GM18520 (cell line): ENCODE data around the gene ARHGAP24.

ENCODE experiments used
- ATAC-seq: cut with Tn5 transposase; IDR thresholded peaks from one replicate; pipeline ENCODE4 v1.9.1; 2021; ENCODE audit not compliant: unreplicated experiment

The ARHGAP24 gene

DNA sequence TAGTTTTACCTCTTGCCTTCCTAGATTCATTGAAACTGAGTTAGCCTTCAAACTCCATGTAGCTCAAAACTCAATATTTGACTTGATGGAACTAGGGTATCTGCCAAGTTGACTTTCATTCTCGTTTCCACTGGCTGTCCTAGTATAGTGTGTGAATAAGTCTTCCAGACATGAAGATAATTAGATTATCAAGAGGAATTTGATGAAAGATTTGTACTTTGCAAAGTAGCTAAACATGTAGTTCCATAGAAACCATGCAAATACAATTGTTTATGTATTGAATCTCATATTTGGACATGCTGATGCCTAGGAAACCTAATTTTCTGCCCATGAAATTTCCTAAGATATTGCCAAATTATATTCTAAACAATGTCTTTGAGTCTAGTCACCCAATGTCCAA is 297.5 kb downstream of the ARHGAP24 start:
- no peak for ATAC-seq

GRCh38 chr4:85773372-85773771 is 298.4 kb downstream of the ARHGAP24 start:
- ATAC-seq = no peak

GRCh38 chr4:85774000-85774399 is 299.1 kb downstream of the ARHGAP24 start:
- ATAC-seq = no peak

- no peak for ATAC-seq
Observed at GRCh38 chr4:85774489-85774888, 299.5 kb downstream of the ARHGAP24 start.

GRCh38 chr4:85776096-85776495 is 301.1 kb downstream of the ARHGAP24 start:
- no peak for ATAC-seq

DNA sequence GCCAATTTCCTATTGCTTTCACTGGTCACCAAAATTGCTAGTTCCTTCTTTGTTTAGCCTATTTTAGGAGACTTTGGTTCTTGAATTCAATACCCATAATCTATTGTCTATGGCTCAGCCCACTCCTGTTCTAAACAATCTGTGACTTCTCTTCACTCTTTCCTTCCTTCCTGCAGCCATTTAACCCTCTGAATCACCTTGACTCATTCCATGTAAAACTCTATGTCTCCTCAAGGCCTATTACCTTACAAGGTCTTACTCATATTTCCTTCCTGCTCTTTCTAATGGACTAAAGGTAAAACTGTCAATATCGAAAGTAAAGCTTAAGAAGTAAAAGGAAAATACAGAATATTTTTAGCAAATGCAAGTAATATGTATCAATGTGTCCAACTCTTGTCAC is 301.6 kb downstream of the ARHGAP24 start:
- ATAC-seq = no peak

- peak; percentile 63 for ATAC-seq
Observed at GRCh38 chr4:85777908-85778631, 303.1 kb downstream of the ARHGAP24 start.

DNA sequence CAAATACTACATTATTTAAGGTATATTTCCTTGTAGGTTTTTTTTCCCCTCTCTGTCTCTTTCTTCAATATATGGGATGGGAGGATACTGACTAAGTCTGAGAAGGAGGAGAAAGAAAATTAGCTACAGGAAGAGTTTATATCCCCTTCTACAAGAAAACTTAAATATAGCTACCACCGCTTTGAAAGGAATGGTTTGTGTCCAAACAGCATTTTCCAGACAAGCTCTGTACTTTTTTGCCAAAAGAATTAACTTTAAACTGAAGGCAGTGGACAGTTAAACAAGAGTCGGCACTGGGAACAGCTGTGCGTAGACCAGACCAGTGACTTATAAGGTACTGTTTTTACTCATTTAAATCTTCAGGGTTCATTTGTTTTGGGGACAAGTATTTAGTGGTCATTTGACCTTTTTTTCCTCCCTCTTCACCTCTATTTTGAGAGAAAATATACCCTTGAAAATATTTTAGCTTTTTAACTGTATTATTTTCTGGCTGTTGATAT is 303.7 kb downstream of the ARHGAP24 start:
- peak; percentile 72 for ATAC-seq

DNA sequence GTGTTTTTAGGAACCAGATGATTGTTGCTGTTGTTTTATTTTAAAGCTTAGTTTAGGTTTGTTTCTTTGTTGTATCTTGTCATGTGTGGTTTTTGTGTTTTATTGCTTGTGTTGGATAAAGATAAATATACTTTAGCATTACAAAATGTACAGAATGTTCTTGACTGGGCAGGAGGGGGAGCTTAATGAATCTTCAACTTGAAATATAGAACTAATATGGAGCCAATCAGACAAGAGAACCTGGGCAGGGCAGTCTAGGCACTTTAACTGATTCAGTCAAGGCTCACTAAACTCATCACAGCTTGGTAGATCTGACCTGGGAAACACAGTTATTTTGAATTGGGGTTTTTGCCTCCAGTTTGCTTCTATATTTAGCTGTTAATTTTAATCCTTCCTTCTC is 304.2 kb downstream of the ARHGAP24 start:
- ATAC-seq = no peak

GRCh38 chr4:85780664-85781063 is 305.7 kb downstream of the ARHGAP24 start:
- peak; percentile 24 for ATAC-seq

- no peak for ATAC-seq
Observed at GRCh38 chr4:85783483-85783882, 308.5 kb downstream of the ARHGAP24 start.

DNA sequence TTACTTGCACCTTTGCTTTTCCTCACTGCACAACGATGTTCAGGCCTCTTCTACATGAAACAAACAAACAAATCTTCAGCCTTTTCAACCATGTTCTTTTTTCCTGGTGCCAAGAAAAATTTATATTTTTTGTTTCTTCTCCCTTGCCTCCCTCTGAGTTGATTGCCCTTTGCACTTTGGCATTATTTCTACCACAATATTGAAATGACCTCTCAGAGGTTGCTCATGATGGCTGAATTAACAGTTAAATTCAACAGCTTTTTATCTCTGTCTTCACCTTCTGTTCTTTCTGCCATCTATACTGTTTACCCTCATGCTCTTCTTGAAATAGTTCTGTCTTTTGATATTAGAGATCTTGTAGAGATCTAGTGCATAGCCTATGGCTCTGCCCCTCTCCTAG is 308.9 kb downstream of the ARHGAP24 start:
- no peak for ATAC-seq

DNA sequence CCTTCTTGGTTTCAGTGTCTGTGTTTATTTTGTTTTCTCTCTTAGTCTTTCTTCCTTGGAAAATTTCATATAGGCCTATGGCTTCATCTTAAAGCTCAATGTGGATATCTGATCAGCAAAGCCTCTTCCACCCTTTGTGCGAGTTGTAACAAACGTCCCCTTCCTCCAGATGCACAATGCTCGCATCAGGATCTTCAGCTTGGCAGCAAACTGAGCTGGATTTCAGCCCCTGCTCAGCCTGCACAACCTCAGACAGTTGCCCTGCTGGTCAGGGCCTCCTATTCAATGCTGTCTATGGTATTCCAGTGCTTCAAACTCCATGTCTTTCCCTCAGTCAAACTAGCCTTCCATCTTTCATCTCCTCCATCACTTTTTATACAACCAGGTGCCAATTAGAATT is 309.4 kb downstream of the ARHGAP24 start:
- ATAC-seq = no peak

DNA sequence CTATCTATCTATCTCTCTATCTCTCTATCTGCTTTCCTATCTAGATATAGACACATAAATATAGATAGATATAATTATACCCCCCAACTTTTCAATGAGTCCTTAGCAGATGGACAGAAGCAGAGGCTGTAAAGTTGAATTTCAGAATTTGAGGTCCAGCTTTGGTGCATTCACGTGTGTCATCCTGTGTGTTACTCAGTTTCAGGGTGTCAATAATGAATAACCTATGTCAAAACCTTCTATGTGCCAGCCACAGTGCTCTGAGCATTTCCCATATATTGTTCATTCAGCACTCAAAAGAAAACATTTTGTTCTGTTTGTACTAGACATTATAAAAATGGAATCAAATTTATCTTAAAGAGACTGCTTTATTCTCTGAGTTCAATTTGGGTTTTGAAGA is 310.0 kb downstream of the ARHGAP24 start:
- peak; percentile 49 for ATAC-seq

- ATAC-seq = no peak
Observed at GRCh38 chr4:85787133-85787532, 312.2 kb downstream of the ARHGAP24 start.

- no peak for ATAC-seq
Observed at GRCh38 chr4:85788604-85789003, 313.7 kb downstream of the ARHGAP24 start.

GRCh38 chr4:85789241-85789640 is 314.3 kb downstream of the ARHGAP24 start:
- no peak for ATAC-seq

DNA sequence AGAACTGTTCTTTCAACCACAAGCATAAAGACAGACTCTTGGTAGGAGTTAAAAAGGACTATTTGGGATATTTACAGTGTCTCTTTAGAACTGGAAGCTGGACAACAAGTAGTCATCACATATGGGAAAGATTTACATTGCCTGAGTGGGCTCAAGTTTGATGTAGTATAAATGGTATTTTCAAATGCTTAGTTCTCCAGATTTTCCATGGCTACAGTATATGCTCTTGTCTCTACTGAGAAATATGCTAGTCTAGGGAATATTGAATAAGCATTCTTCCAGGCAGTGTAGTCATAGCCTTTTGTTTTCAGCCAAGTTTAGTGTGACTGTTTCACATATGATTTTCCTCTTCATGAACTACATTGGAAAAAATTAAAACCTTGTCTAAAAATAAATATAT is 315.6 kb downstream of the ARHGAP24 start:
- ATAC-seq = no peak

DNA sequence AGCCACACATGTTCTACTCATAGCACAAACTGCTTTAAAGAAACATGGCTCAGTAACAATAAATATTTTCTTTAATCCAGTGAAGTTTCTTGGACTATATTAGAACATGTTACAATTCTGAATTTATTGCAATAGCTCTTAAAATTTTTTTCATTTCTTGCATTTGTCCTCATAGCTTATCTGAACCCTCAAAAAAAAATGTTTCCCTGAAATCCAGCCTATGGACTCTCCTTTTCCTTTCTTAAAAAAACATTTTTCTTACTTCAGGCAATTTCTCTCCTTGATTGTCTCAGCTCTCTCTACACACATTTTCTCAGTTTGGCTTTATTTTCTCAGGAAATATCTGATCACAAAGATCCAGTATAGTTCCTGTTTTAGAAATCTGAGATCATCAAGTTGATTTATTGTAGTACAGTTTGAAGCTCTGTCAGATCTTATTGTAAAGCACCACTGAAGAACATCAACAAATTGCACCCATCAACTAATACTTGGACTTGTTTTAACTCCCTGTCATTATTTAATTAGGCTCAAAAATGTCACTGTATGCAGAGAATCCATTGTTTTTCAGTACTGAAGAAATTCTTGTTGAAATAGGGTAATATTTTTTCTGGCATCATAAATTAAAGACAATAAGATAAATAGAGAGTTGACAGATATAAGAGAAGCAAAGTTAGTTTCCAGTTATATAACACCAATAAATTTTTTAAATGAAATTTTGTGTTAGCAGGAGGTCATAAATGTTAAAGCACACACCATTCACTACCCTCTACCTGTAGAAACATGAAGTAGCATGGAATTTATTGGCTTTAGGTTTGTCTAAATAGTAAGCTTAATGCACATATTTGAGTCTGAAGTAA is 317.7 kb downstream of the ARHGAP24 start:
- ATAC-seq = no peak

DNA sequence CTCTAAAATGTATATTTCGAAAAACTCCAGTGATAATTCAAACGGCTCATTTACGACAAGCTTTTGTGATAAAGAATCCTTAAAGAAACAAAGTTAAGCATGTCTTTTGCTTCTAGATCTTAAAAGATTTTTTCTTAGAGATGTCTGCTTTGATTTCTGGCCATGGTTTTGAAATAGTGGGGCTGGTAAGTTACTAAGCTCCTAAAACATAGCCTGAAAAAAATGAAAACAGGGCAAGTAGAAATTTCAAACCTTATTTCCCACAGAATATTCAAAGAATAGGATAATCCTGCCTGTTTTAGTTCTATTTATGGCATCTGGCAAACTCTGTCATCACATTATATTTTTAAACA is 318.3 kb downstream of the ARHGAP24 start:
- ATAC-seq = no peak

GRCh38 chr4:85798012-85798770 is 323.2 kb downstream of the ARHGAP24 start:
- ATAC-seq = no peak
